H9 (cell line): ENCODE measurements around the gene PLK2. TPM values are rescaled to one million over a fixed set of nuclear protein-coding genes. Genes with fewer than 3 reads are reported as not detected.

Source experiments
- DNase-seq: peaks from one replicate; pipeline ENCODE4 v3.0.0-alpha.2; 2017
- H2AFZ ChIP-seq: one replicate; pipeline ENCODE4 v1.6.1; 2013; ENCODE audit warnings: mild to moderate bottlenecking, low read length, control low read depth, moderate library complexity
- H2AK5ac ChIP-seq: 2 replicates; pipeline ENCODE4 v1.6.1; 2013; ENCODE audit warnings: low read length, control low read depth, mixed read lengths; ENCODE audit not compliant: insufficient read length
- H2BK120ac ChIP-seq: one replicate; pipeline ENCODE4 v1.6.1; 2013; ENCODE audit warnings: low read depth, mild to moderate bottlenecking, low read length, control low read depth, inconsistent platforms; ENCODE audit not compliant: poor library complexity, severe bottlenecking
- H2BK12ac ChIP-seq: 2 replicates; pipeline ENCODE4 v1.6.1; 2013; ENCODE audit warnings: low read length, control low read depth, mixed read lengths, low read depth; ENCODE audit not compliant: insufficient read length
- H2BK15ac ChIP-seq: 2 replicates; pipeline ENCODE4 v1.6.1; 2013; ENCODE audit warnings: low read depth, low read length, control low read depth
- H2BK20ac ChIP-seq: one replicate; pipeline ENCODE4 v1.6.1; 2013; ENCODE audit warnings: low read depth, mild to moderate bottlenecking, low read length, control low read depth, inconsistent platforms; ENCODE audit not compliant: poor library complexity, severe bottlenecking
- H2BK5ac ChIP-seq: 2 replicates; pipeline ENCODE4 v1.6.1; 2013; ENCODE audit warnings: low read length, control low read depth, mixed read lengths; ENCODE audit not compliant: insufficient read length
- H3K14ac ChIP-seq: 2 replicates; pipeline ENCODE4 v1.6.1; 2013; ENCODE audit warnings: low read length, control low read depth; ENCODE audit not compliant: insufficient read depth
- H3K18ac ChIP-seq: 2 replicates; pipeline ENCODE4 v1.6.1; 2013; ENCODE audit warnings: low read depth, mild to moderate bottlenecking, mixed read lengths, low read length, control low read depth; ENCODE audit not compliant: insufficient read length
- H3K23ac ChIP-seq: 2 replicates; pipeline ENCODE4 v1.6.1; 2013; ENCODE audit warnings: low read length, control low read depth, mixed read lengths, low read depth; ENCODE audit not compliant: insufficient read length
- H3K23me2 ChIP-seq: 2 replicates; pipeline ENCODE4 v1.6.1; 2013; ENCODE audit warnings: low read depth, mild to moderate bottlenecking, mixed read lengths, low read length, control low read depth; ENCODE audit not compliant: insufficient read length, poor library complexity, severe bottlenecking
- H3K27ac ChIP-seq: 2 replicates; pipeline ENCODE4 v1.5.1; 2013; ENCODE audit warnings: low read length, control low read depth, mixed read lengths, low read depth; ENCODE audit not compliant: insufficient read length
- H3K27me3 ChIP-seq: 2 replicates; pipeline ENCODE4 v1.6.1; 2013; ENCODE audit warnings: low read length, control low read depth, inconsistent platforms; ENCODE audit not compliant: insufficient read depth
- H3K4ac ChIP-seq: 2 replicates; pipeline ENCODE4 v1.6.1; 2013; ENCODE audit warnings: low read depth, mild to moderate bottlenecking, control low read depth, inconsistent platforms, low read length, moderate library complexity
- H3K4me1 ChIP-seq: 2 replicates; pipeline ENCODE4 v1.6.1; 2013; ENCODE audit warnings: low read length, control low read depth, inconsistent platforms; ENCODE audit not compliant: insufficient read depth
- H3K4me2 ChIP-seq: 2 replicates; pipeline ENCODE4 v1.6.1; 2013; ENCODE audit warnings: low read length, control low read depth, mixed read lengths; ENCODE audit not compliant: insufficient read length, insufficient read depth
- H3K56ac ChIP-seq: 2 replicates; pipeline ENCODE4 v1.6.1; 2013; ENCODE audit warnings: low read depth, mild to moderate bottlenecking, mixed read lengths, low read length, control low read depth; ENCODE audit not compliant: insufficient read length
- H3K79me1 ChIP-seq: 2 replicates; pipeline ENCODE4 v1.6.1; 2013; ENCODE audit warnings: low read depth, mild to moderate bottlenecking, moderate library complexity, low read length, control low read depth, inconsistent platforms; ENCODE audit not compliant: insufficient read depth, poor library complexity, severe bottlenecking
- H3K79me2 ChIP-seq: 2 replicates; pipeline ENCODE4 v1.6.1; 2013; ENCODE audit warnings: low read length, control low read depth, inconsistent platforms; ENCODE audit not compliant: insufficient read depth
- H3K9ac ChIP-seq: 2 replicates; pipeline ENCODE4 v1.6.1; 2013; ENCODE audit warnings: low read length, control low read depth, mixed read lengths; ENCODE audit not compliant: insufficient read length; ENCODE audit errors: extremely low read depth
- H3K9me3 ChIP-seq: one replicate; pipeline ENCODE4 v1.6.1; 2013; ENCODE audit warnings: low read depth, low read length, inconsistent platforms; ENCODE audit not compliant: control insufficient read depth
- H3T11ph ChIP-seq: one replicate; pipeline ENCODE4 v1.6.1; 2013; ENCODE audit warnings: mild to moderate bottlenecking, low read length, control low read depth, inconsistent platforms
- H4K20me1 ChIP-seq: one replicate; pipeline ENCODE4 v1.6.1; 2013; ENCODE audit not compliant: control insufficient read depth, insufficient read length, insufficient read depth
- H4K5ac ChIP-seq: 2 replicates; pipeline ENCODE4 v1.6.1; 2013; ENCODE audit warnings: low read depth, mild to moderate bottlenecking, mixed read lengths, low read length, control low read depth; ENCODE audit not compliant: insufficient read length
- H4K8ac ChIP-seq: replicated peaks from 2 replicates; pipeline ENCODE4 v1.6.1; 2013; ENCODE audit warnings: low read length, control low read depth, mixed read lengths, low read depth; ENCODE audit not compliant: insufficient read length
- H4K91ac ChIP-seq: 2 replicates; pipeline ENCODE4 v1.6.1; 2013; ENCODE audit warnings: low read depth, mild to moderate bottlenecking, moderate library complexity, mixed read lengths, low read length, control low read depth; ENCODE audit not compliant: insufficient read length
- H3K27ac Mint-ChIP-seq, 3 experiments: 2 replicates in 2 of 3; 3 replicates in 1 of 3; pipeline ENCODE4 v1.8.0; 2020 to 2021; ENCODE audit warnings: mixed read lengths in 3 of 3, mild to moderate bottlenecking in 1 of 3, moderate library complexity in 1 of 3
- H3K27me3 Mint-ChIP-seq: 2 replicates; pipeline ENCODE4 v1.8.0; 2021; ENCODE audit warnings: low read depth, mild to moderate bottlenecking, moderate library complexity, mixed read lengths
- H3K36me3 Mint-ChIP-seq, 3 experiments: 2 replicates in 2 of 3; 3 replicates in 1 of 3; pipeline ENCODE4 v1.8.0; 2020 to 2021; ENCODE audit warnings: low read depth in 3 of 3, mixed read lengths in 3 of 3; ENCODE audit not compliant: insufficient read depth in 1 of 3
- H3K4me1 Mint-ChIP-seq, 2 experiments: 2 replicates each; pipeline ENCODE4 v1.8.0; 2020; ENCODE audit warnings: mixed read lengths in 2 of 2
- H3K4me3 Mint-ChIP-seq, 2 experiments: 2 replicates in 1 of 2; 3 replicates in 1 of 2; pipeline ENCODE4 v1.8.0; 2020 to 2021; ENCODE audit warnings: mild to moderate bottlenecking in 2 of 2, mixed read lengths in 2 of 2, moderate library complexity in 1 of 2
- H3K9me3 Mint-ChIP-seq, 2 experiments: 2 replicates in 1 of 2; 3 replicates in 1 of 2; pipeline ENCODE4 v1.8.0; 2020; ENCODE audit warnings: mild to moderate bottlenecking in 2 of 2, mixed read lengths in 2 of 2, moderate library complexity in 1 of 2
- CTCF ChIP-seq: fragments of 200-600 bp; sonication (generic); conservative IDR thresholded peaks from 3 replicates; pipeline ENCODE4 v1.8.0; 2021; ENCODE audit warnings: antibody characterized with exemption, mild to moderate bottlenecking
- WGBS: extraction: QIAGEN DNeasy Blood & Tissue Kit; methylation state at CpG from one replicate; pipeline ENCODE4 v1.1.7; 2013; ENCODE audit warnings: missing lambda C conversion rate, low lambda C conversion rate, mixed read lengths; ENCODE audit not compliant: insufficient read length; ENCODE audit errors: extremely low coverage; 5-methylcytosine and 5-hydroxymethylcytosine counted together
- total RNA-seq: library from RNA; stranded (reverse); gene quantifications from 2 replicates; pipeline ENCODE4 v1.2.1, GENCODE V29; 2021

Gene PLK2
- total RNA-seq, 1 experiment from 2014 or later = 26.2 TPM

GRCh38 chr5:58462623-58463230 is 2.8 kb upstream of the PLK2 start:
- Histone ChIP-seq H4K91ac (no peak overlapping the region), H3K79me2 (peaks cover 2% of the 10 kb centered on the region; the same call in 1 of the 2 replicates), H4K20me1 (no peaks in the 10 kb centered on the region), H3K4me1 (no peaks in the 10 kb centered on the region), H3K56ac (no peak overlapping the region), H3K79me1 (no peaks in the 10 kb centered on the region), H2BK5ac (no peak overlapping the region), H3K14ac (no peak overlapping the region), H2BK15ac (no peak overlapping the region), H3K4me2 (no peak overlapping the region), H3K27ac (no peak overlapping the region), H3K27me3 (no peaks in the 10 kb centered on the region), H3K18ac (no peak overlapping the region), H3K4ac (no peak overlapping the region), H3K9me3 (no peaks in the 10 kb centered on the region), H2BK20ac (no peak overlapping the region), H3K23me2 (peaks cover 5% of the 10 kb centered on the region), H3T11ph (no peak overlapping the region), H2AFZ (no peak overlapping the region), H2BK120ac (no peak overlapping the region), H2AK5ac (no peak overlapping the region), H3K23ac (no peak overlapping the region), H2BK12ac (no peak overlapping the region), H4K5ac (no peak overlapping the region), H3K9ac (no peak overlapping the region), H4K8ac (no peak overlapping the region)
- Mint-ChIP-seq H3K4me1 (peaks cover 32 to 39% of the 10 kb centered on the region in 2 experiments), H3K9me3 (no peaks in the 10 kb centered on the region), H3K27ac (peak overlapping the region in 1 of 3 experiments; percentile 39; a peak in 1 of 7 replicates), H3K27me3 (peaks cover 4% of the 10 kb centered on the region), H3K4me3 (no peak overlapping the region), H3K36me3 (peaks cover 0 to 6% (median 0%) of the 10 kb centered on the region in 3 experiments; a peak in 3 of 7 replicates)
- peak; percentile 75 for TF ChIP-seq CTCF
- DNase-seq = no peak
- no CpG with 5 or more reads among the region's 4 CpGs for WGBS
